Measurements from ENCODE around the gene CMSS1. TPM values are rescaled to one million over a fixed set of nuclear protein-coding genes. Genes with fewer than 3 reads are reported as not detected.

CMSS1 gene
- total RNA-seq, 4 donors from 2014 or later = 2.4 to 29.9 (median 5.2) TPM

DNA sequence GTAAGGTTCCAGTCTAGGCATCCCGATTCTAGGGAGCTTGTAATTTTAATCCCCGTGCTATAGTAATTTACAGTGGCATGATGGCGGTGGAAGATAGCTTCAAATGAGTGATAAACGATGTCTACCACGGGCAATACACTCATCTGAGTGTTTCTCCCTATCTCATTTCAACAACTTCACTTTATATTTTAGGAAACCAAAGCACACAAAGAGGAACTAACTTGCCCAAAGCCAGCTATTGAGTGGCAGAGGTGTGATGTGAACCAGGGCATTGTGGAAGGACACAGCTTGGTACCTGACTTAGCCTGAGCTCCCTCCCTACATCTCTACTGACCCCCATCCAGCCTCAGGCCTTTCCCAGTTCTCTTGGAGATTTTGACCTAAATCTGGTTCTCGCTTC, 313.6 kb downstream of the CMSS1 start:
- peaks cover 0 to 4% (median under 1%) of the 10 kb centered on the region in 4 donors for H3K4me1 ChIP-seq
- WGBS, 2 donors (ENCODE audit: low coverage in 1 of 2) = 70 to 88% methylated on average over 2 to 6 of the region's 6 CpGs
- H3K9me3 ChIP-seq = no peaks in the 10 kb centered on the region
- no peak overlapping the region for H3K4me3 ChIP-seq
- H3K27me3 ChIP-seq = no peaks in the 10 kb centered on the region
- no peaks in the 10 kb centered on the region for H3K36me3 ChIP-seq
- intact Hi-C loops (cut with DNase I; ENCODE audit: low total_unique reads) (no loop called here), in situ Hi-C loops (cut with MboI; ENCODE audit: low pct_ligation_motif_present in 1 of 4, low pct_unique_long_range_greater_than_20kb in 1 of 4, low sequenced_read_pairs in 3 of 4) (no loop called here)
- DNase-seq = no peak
- TF ChIP-seq EP300 (IDR thresholded peaks at IDR 0.05; ENCODE audit: low read depth) = no peak
- no peak overlapping the region for H3K27ac ChIP-seq

DNA sequence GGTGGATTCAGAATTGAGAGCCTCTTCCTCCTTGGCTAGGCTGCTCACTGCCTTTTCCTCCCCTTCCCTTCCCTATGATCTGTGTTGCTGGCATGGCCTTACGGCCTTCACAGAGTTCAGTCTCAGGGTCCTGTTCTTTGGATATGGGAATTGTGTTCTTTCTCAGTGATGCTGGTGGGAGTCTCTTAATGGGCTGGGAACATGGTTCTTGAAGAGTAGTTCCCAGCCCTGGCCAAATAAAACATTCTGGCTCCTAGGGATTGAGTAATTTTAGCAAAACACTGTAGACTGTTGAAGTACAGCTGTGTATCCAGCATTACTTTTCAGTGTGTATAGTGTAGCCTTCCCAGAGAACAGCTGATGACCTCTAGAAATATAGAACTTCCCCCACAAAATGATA, 319.3 kb downstream of the CMSS1 start:
- TF ChIP-seq, protein P1, sequence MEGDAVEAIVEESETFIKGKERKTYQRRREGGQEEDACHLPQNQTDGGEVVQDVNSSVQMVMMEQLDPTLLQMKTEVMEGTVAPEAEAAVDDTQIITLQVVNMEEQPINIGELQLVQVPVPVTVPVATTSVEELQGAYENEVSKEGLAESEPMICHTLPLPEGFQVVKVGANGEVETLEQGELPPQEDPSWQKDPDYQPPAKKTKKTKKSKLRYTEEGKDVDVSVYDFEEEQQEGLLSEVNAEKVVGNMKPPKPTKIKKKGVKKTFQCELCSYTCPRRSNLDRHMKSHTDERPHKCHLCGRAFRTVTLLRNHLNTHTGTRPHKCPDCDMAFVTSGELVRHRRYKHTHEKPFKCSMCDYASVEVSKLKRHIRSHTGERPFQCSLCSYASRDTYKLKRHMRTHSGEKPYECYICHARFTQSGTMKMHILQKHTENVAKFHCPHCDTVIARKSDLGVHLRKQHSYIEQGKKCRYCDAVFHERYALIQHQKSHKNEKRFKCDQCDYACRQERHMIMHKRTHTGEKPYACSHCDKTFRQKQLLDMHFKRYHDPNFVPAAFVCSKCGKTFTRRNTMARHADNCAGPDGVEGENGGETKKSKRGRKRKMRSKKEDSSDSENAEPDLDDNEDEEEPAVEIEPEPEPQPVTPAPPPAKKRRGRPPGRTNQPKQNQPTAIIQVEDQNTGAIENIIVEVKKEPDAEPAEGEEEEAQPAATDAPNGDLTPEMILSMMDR (IDR thresholded peaks at IDR 0.05) = no peak
- TF ChIP-seq POLR2A (IDR thresholded peaks at IDR 0.05) = no peak
- TF ChIP-seq POLR2AphosphoS5 (IDR thresholded peaks at IDR 0.05) = no peak
- no peak for TF ChIP-seq EP300 (IDR thresholded peaks at IDR 0.05; ENCODE audit: low read depth)
- in situ Hi-C loops (cut with MboI; ENCODE audit: low pct_ligation_motif_present in 1 of 4, low pct_unique_long_range_greater_than_20kb in 1 of 4, low sequenced_read_pairs in 3 of 4) = no loop called here
- Histone ChIP-seq H3K4me1 (peaks cover 0 to 5% (median 0%) of the 10 kb centered on the region in 4 donors), H3K4me3 (no peak overlapping the region), H3K36me3 (no peaks in the 10 kb centered on the region), H3K27ac (no peak overlapping the region), H3K9me3 (no peaks in the 10 kb centered on the region), H3K27me3 (no peaks in the 10 kb centered on the region)
- DNase-seq = no peak
- intact Hi-C loops (cut with DNase I; ENCODE audit: low total_unique reads) = no loop called here
- WGBS, 2 donors (ENCODE audit: low coverage in 1 of 2) = 74% methylated on average over 1 of the region's 1 CpG; no CpG with 5 or more reads in 1 of the 2 donors

DNA sequence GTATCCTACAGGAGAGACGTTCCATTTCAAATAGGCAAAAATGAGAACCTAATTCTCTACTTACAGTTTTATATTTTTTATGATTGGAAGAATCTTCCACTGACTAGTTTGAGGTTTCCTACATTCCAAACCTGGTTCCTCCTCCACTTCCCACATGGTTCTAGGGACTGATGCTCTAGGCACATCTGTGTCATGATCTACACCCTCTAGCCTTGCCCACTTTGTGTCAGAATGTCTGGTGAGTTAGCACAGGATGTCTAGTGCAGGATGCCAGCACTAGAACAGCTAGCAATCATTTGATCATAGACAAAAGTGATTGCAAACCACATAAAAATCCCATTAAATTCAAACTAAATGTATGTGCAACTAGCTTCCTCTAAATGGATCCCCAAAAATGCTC, 323.3 kb downstream of the CMSS1 start:
- no peak for TF ChIP-seq POLR2AphosphoS5 (IDR thresholded peaks at IDR 0.05)
- no peak for TF ChIP-seq EP300 (IDR thresholded peaks at IDR 0.05; ENCODE audit: low read depth)
- TF ChIP-seq POLR2A (IDR thresholded peaks at IDR 0.05) = no peak
- TF ChIP-seq, protein P1 (IDR thresholded peaks at IDR 0.05) = no peak
- intact Hi-C loops (cut with DNase I; ENCODE audit: low total_unique reads) = no loop called here
- in situ Hi-C loops (cut with MboI; ENCODE audit: low pct_ligation_motif_present in 1 of 4, low pct_unique_long_range_greater_than_20kb in 1 of 4, low sequenced_read_pairs in 3 of 4) = no loop called here

DNA sequence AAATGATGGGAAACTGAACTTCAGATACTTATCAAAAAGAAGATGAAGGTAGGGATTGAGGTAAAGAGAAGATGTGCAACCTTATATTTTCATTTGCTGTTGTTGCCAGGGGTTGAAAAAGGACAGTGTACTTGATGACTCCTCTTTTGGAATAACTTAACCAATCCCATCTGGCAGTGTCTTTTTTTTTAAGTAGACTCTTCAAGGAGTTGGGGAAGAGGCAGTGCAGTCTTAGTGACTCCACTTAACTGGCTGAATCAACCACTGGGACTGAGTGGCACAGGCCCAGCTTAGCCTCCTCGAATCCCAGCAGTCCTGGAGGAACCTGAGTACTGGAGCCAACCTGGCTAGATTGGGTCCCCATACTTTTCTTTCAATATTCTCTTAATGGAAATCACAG, 323.9 kb downstream of the CMSS1 start:
- no peak for DNase-seq
- TF ChIP-seq POLR2AphosphoS5 (IDR thresholded peaks at IDR 0.05) (no peak), POLR2A (IDR thresholded peaks at IDR 0.05) (no peak), EP300 (IDR thresholded peaks at IDR 0.05; ENCODE audit: low read depth) (no peak)
- TF ChIP-seq, protein P1 (IDR thresholded peaks at IDR 0.05) = no peak
- Histone ChIP-seq H3K27me3 (no peaks in the 10 kb centered on the region), H3K4me1 (peaks cover 0 to 3% (median 0%) of the 10 kb centered on the region in 4 donors), H3K27ac (no peak overlapping the region), H3K9me3 (peaks cover 6 to 10% of the 10 kb centered on the region in 2 donors), H3K4me3 (no peak overlapping the region), H3K36me3 (no peaks in the 10 kb centered on the region)
- WGBS, 2 donors (ENCODE audit: low coverage in 1 of 2) = 76% methylated on average over 1 of the region's 1 CpG; no CpG with 5 or more reads in 1 of the 2 donors
- intact Hi-C loops (cut with DNase I; ENCODE audit: low total_unique reads) = no loop called here
- in situ Hi-C loops (cut with MboI; ENCODE audit: low pct_ligation_motif_present in 1 of 4, low pct_unique_long_range_greater_than_20kb in 1 of 4, low sequenced_read_pairs in 3 of 4) = no loop called here

More for the DNA sequence above, 323.3 kb downstream of the CMSS1 start:
- H3K27ac ChIP-seq = no peak overlapping the region
- peaks cover 6 to 10% of the 10 kb centered on the region in 2 donors for H3K9me3 ChIP-seq
- no peak for DNase-seq
- peaks cover 0 to 5% (median 0%) of the 10 kb centered on the region in 4 donors for H3K4me1 ChIP-seq
- no peak overlapping the region for H3K4me3 ChIP-seq
- no peaks in the 10 kb centered on the region for H3K27me3 ChIP-seq
- no peaks in the 10 kb centered on the region for H3K36me3 ChIP-seq
- 90 to 100% methylated on average over 1 of the region's 1 CpG for WGBS, 2 donors (ENCODE audit: low coverage in 1 of 2)
